ENCODE measurements around the gene SOWAHD.

GRCh38 chrX:119760026-119760877, 1.9 kb downstream of the SOWAHD start:
- TF ChIP-seq EZH2 (IDR thresholded peaks at IDR 0.05; ENCODE audit: insufficient read depth, poor library complexity, severe bottlenecking) (no peak), EZH2phosphoT487 (IDR thresholded peaks at IDR 0.05; ENCODE audit: insufficient read depth, low read depth) (no peak)

Data from GM23248 (cell line).